HL-60 (cell line): Measurements from ENCODE around the gene TMEM63B.

Experiments
- GABPA ChIP-seq: IDR thresholded peaks from 2 replicates; pipeline ENCODE4 v1.6.1; 2012; ENCODE audit warnings: low read depth
- POLR2AphosphoS5 ChIP-seq: IDR thresholded peaks from 2 replicates; pipeline ENCODE4 v1.6.1; 2012; ENCODE audit warnings: low read depth
- SPI1 ChIP-seq: IDR thresholded peaks from 2 replicates; pipeline ENCODE4 v1.6.1; 2012; ENCODE audit warnings: low read depth, mild to moderate bottlenecking, borderline replicate concordance
- TF ChIP-seq, protein P1 (sequence below): IDR thresholded peaks from one replicate; pipeline ENCODE4 v1.5.1; 2011; ENCODE audit warnings: low read length, control low read depth, inconsistent platforms; ENCODE audit not compliant: insufficient read depth
- TF ChIP-seq, protein P2 (sequence below): IDR thresholded peaks from 2 replicates; pipeline ENCODE4 v1.6.1; 2012; ENCODE audit warnings: low read depth; ENCODE audit not compliant: insufficient replicate concordance

DNA sequence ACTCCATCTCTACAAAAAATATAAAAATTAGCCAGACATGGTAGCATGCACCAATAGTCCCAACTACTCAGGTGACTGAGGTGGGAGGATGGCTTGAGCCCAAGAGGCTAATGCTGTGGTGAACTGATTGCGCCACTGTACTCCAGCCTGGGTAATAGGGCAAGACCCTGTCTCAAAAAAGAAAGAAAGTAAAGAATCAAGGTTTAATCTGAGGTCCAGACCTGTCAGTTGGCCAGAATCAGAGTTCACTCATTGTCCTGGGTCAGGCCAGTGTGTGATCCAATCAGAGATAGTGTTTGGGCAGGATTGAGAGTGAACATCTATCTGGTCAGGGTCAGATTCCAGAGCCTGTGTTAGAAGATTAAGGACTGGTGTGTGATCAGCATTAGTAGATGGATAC is 15.5 kb downstream of the TMEM63B start:
- TF ChIP-seq, protein P1, sequence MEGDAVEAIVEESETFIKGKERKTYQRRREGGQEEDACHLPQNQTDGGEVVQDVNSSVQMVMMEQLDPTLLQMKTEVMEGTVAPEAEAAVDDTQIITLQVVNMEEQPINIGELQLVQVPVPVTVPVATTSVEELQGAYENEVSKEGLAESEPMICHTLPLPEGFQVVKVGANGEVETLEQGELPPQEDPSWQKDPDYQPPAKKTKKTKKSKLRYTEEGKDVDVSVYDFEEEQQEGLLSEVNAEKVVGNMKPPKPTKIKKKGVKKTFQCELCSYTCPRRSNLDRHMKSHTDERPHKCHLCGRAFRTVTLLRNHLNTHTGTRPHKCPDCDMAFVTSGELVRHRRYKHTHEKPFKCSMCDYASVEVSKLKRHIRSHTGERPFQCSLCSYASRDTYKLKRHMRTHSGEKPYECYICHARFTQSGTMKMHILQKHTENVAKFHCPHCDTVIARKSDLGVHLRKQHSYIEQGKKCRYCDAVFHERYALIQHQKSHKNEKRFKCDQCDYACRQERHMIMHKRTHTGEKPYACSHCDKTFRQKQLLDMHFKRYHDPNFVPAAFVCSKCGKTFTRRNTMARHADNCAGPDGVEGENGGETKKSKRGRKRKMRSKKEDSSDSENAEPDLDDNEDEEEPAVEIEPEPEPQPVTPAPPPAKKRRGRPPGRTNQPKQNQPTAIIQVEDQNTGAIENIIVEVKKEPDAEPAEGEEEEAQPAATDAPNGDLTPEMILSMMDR = no peak
- TF ChIP-seq POLR2AphosphoS5 (no peak), SPI1 (no peak), GABPA (no peak)
- TF ChIP-seq, protein P2, sequence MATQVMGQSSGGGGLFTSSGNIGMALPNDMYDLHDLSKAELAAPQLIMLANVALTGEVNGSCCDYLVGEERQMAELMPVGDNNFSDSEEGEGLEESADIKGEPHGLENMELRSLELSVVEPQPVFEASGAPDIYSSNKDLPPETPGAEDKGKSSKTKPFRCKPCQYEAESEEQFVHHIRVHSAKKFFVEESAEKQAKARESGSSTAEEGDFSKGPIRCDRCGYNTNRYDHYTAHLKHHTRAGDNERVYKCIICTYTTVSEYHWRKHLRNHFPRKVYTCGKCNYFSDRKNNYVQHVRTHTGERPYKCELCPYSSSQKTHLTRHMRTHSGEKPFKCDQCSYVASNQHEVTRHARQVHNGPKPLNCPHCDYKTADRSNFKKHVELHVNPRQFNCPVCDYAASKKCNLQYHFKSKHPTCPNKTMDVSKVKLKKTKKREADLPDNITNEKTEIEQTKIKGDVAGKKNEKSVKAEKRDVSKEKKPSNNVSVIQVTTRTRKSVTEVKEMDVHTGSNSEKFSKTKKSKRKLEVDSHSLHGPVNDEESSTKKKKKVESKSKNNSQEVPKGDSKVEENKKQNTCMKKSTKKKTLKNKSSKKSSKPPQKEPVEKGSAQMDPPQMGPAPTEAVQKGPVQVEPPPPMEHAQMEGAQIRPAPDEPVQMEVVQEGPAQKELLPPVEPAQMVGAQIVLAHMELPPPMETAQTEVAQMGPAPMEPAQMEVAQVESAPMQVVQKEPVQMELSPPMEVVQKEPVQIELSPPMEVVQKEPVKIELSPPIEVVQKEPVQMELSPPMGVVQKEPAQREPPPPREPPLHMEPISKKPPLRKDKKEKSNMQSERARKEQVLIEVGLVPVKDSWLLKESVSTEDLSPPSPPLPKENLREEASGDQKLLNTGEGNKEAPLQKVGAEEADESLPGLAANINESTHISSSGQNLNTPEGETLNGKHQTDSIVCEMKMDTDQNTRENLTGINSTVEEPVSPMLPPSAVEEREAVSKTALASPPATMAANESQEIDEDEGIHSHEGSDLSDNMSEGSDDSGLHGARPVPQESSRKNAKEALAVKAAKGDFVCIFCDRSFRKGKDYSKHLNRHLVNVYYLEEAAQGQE = no peak
